NCI-H146 treated with DMSO at 0.1 percent for 48 hours (cell line): ENCODE data around the gene MARCHF7.
A peak's percentile ranks its signal among the peaks of the same experiment; 100 is the strongest.
"Not testable (repeated sequence)": the region's sequence is repeated elsewhere in the genome, so short reads cannot be mapped to it uniquely, and the experiment has no call there.

Source experiments
- DNase-seq: peaks from one replicate; lab custom pipeline; 2025; ENCODE audit not compliant: unreplicated experiment; lab: John Stamatoyannopoulos, UW

The MARCHF7 gene

DNA sequence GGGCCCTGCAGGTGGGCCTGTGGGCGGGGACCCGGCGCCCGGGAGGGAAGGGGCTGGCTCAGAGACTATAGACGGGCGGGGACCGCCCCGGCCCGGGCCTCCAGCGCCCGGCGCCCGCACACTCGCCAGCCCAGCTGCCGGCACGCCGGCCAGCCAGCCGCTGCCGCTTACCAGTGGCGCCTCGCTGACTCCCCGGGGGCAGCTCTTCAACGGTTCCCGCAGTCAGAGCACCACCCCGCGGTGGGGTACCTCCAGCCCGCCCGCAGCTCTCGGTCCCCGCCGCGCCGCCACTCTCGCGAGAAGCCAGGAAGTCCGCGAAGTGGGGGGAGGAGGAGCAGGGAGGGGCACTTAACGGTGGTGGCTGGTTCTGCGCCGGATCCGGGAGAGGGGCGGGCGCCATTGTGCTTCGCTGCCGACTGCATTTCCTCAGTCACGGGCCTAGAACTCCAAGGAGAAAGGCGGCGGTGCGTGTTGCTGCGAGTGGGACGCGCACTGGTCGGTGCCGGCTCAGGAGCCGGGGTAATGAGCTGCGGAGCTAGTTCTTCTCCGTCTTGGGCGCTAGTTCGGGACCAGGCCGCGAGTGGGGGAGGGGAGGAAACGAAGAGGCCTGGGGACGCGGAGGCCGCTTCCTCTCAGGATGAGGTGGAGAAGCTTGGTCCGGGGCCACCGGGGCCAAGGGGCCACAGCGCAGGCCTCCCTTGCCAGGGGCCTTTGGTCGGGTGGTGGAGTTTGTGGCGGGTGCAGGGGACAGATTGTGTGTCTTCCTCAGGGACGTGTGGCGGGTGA, at the start of gene MARCHF7:
MARCHF7 (plus strand) TSS at position 364 of the 786 bp plus-strand sequence. CDS start 16,517 bp downstream, outside the sequence.
- DNase-seq = peak; percentile 83

DNA sequence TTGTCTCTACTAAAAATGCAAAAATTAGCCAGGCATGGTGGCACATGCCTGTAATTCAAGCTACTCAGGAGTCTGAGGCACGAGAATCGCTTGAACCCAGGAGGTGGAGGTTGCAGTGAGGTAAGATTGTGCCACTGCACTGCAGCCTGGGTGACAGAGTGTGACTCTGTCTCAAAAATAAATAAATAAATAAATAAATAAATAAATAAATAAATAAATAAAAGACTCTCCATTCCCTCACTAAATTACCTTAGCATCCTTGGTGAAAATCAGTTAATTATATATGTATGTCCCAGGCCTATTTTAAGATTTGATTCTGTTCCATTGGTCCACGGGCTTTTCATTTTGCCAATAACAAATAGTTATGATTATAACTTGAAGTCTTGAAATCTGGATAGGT, 44.9 kb upstream of the MARCHF7 start:
- DNase-seq = not testable (repeated sequence)

DNA sequence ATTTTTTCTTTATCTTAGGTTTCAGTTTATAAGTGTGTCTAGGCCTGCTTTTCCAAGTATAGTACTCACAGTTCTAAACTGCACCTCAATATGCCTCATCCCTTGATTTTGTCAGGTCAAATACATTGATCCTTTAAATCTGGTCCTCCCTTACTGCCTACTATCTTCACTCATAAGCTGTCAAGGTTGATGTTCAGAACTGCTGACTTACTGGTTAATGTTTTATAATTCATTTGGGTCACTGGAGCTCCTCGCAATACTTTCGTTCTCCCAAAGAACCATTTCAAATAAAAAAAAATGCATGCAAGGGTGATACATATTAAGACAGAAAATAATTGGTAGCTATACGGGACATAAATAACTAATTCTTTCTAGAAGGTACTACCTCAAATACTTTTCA, 41.3 kb upstream of the MARCHF7 start:
- DNase-seq = no peak

- DNase-seq = no peak
Observed at GRCh38 chr2:159677654-159678053, 34.7 kb upstream of the MARCHF7 start.

DNA sequence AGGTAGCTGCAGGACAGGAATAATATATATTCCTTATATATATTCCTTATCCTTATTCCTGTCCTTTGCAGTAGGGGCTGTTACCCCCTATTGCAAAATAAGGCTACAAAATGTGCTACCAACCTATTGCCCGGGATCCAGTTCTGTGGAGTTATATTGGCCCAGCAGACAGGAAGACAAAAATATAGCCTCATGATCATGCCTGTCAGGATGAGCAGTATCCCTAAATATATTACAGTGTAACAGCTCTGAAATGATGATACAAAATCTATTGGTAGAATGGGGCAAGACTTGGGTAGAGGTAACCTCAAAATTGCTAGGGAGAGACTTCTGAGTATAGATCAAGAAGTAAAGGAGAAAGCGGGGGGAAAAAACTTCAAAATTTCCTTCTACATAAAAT, 31.6 kb upstream of the MARCHF7 start:
- DNase-seq = no peak

GRCh38 chr2:159683817-159684216, 28.5 kb upstream of the MARCHF7 start:
- no peak for DNase-seq

DNA sequence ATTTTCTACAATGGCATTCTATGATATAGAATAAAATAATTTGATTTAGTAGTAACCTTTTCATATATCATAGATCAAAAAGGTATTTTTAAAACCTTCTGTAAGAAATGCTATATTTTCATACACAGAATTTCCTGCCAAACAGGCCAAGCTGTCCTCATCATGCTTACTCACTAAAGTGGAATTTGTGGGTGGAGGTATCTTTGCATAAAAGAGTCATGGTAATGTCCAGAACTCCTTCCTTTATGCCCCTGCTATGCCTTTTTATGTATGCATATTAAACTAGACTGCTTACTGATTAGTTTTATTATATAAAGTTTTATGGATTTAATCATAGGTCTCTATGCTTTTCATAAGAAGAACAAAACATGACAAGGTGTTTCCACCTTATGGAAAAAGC, 27.5 kb upstream of the MARCHF7 start:
- no peak for DNase-seq

DNA sequence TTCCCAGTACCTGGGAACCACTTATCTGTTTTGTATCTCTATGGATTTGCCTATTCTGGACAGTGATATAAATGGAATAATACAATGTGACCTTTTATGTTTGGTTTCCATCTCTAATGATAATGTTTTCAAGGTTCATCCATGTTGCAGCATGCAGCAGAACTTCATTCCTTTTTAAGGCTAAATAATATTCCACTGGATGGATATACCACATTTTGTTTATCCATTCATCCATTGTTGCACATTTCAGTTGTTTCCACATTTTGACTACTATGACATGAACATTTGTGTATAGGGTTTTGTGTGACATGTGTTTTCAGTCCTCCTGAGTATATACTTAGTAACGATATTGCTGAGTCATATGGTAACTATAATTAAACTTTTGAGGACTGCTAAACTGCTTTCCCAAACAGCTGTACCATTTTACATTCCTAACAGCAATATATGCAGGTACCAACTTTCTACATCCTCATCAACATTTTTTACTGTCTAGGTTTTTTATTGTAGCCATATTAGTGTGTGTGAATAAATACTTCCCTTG, 17.7 kb upstream of the MARCHF7 start:
- no peak for DNase-seq

- DNase-seq = no peak
Observed at GRCh38 chr2:159695795-159696448, 16.4 kb upstream of the MARCHF7 start.

DNA sequence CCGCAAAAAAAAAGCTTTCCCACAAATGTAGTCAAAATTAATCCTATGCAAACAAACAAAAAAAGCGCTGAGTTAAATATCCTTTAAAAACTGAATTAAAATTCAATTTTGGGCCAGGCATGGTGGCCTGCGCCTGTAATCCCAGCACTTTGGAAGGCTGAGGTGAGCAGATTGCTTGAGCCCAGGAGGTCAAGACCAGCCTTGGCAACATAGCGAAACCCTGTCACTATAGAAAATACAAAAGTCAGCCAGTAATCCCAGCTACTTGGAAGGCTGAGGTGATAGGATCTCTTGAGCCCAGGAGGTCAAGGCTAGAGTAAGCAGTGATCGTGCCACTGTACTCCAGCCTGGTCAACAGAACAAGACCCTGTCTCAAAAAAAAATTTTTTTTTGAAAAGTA, 8.8 kb upstream of the MARCHF7 start:
- DNase-seq = no peak

GRCh38 chr2:159706385-159706980, 5.8 kb upstream of the MARCHF7 start:
- DNase-seq = no peak

- no peak for DNase-seq
Observed at GRCh38 chr2:159708066-159708760, 4.1 kb upstream of the MARCHF7 start.

DNA sequence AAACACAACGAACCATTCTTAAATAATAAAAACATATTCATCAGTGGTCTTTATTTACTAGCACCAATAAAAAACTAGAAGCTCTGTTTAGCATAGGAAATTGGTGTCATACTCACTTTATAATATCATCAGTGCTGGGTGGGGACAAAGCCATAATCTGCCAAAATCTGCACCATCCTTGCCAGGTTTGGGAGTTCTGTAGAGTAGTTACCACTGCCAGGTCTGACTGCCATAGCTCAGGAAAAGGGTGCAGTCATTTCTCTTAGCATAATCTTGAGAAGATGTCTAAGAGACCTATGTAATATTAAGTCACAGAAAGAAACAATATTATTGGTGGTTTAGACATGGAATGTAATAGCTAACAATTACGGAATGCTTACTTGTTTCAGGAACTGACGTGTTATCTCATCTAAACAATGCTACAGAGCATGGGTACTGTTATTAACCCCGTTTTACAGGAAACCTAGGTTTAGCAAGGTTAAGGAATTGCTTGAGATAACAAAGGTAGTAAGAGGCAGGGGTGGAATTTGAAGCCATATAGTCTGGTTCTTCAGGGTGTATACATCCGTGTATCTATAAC, 1.6 kb upstream of the MARCHF7 start:
- no peak for DNase-seq

- no peak for DNase-seq
Observed at GRCh38 chr2:159711562-159712142, 654 bp upstream of the MARCHF7 start.

- no peak for DNase-seq
Observed at GRCh38 chr2:159712929-159713420, 669 bp downstream of the MARCHF7 start.

DNA sequence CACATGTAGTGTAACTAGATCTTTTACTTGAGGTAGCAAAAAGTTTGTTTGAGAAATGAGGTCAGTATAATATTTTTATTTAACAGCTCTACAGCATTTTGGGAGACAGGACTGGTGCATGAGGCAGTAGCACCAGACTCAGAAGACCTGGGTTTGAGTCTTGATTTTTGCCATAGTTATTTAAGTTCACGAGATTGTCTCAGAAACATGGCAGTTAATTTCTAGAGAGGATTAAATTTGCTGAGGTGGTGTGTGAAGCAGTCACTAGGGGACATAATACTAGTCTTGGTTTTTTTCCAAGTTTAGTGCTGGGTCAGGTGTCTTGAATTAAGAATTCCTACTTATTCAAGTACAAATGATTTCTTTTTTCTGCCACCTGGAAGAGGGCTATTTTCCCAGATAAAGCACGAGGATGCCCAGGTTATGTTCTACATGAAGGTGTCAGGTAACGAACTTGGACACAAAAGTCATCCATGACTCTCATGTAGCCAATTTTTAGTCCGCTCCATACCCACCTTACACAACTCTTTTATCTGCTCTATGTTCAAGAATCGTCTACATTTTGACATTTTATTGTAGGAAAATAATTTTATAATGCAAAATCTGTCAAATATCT, 1.4 kb downstream of the MARCHF7 start:
- no peak for DNase-seq

DNA sequence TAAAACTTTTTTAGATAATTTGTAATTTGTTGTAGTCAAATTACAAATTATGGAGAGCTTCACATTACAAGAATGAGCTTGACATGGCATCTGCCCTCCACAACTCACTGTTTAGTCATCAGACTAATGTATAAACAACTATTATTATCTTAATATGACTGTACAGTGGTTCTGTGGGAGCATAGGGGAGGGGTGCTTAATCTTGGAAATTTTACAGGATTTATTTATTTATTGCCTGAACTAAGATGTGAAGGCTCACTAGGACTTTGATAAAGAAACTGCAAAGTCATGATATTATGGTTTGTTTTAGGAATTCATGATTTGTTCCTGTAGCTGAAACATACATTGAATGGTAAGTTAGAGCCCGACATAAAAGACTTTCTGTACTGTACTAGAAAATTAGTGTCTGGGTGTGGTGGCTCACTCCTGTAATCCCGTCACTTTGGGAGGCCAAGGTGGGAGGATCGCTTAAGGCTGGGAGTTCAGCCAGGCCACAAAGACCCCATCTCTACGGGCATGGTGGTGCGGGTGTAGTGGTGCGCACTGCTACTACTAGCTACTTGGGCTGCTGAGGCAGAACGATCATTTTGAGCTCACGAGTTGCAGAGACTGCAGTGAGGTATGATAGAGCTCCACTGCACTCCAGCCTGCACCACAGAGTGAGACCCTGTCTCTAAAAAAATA, 2.1 kb downstream of the MARCHF7 start:
- no peak for DNase-seq

- no peak for DNase-seq
Observed at GRCh38 chr2:159715451-159715850, 3.1 kb downstream of the MARCHF7 start.

DNA sequence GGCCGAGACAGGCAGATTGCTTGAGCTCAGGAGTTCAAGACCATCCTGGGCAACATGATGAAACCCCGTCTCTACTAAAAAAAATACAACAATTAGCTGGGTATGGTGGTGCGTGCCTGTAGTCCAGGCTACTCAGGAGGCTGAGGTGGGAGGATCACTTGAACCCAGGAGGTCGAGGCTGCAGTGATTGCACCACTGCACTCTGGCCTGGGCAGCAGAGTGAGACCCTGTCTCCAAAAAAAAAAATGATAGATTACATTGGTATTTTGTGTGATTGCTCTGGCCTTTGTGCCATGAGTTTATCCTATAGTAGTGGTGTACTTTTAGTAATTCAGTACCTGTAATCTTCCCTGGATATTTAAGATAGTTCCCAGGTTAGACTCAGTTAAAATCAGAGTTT, 4.1 kb downstream of the MARCHF7 start:
- DNase-seq = not testable (repeated sequence)
